Measurements from ENCODE around the gene ZNRF3. TPM values are rescaled to one million over a fixed set of nuclear protein-coding genes. Genes with fewer than 3 reads are reported as not detected.

ZNRF3 gene
- total RNA-seq, 2 donors from 2014 or later: 7.8 to 8.6 TPM

- whole genome bisulfite sequencing, 2 donors: 87 to 97% methylated on average over 6 to 7 of the region's 7 CpGs
- H3K27me3 ChIP-seq: no peaks in the 10 kb centered on the region
- no peaks in the 10 kb centered on the region for H3K9me3 ChIP-seq
- H3K36me3 ChIP-seq (replicated peaks in 1 of 2; ENCODE audit: insufficient read depth in 1 of 2, low read depth in 2 of 2): no peaks in the 10 kb centered on the region
- intact Hi-C loops (cut with DNase I): no loop called here
- TF ChIP-seq CTCF (IDR thresholded peaks at IDR 0.05): no peak
- no peak for TF ChIP-seq POLR2A (IDR thresholded peaks at IDR 0.05)
- DNase-seq: no peak
- H3K4me3 ChIP-seq: no peak overlapping the region
- H3K27ac ChIP-seq: no peak overlapping the region
- ATAC-seq: no peak
- H3K4me1 ChIP-seq: peaks cover 7% of the 10 kb centered on the region
Measured at GRCh38 chr22:28983190-28983589, 99.8 kb downstream of the ZNRF3 start.

GRCh38 chr22:28983788-28984441 lies 100.5 kb downstream of the ZNRF3 start:
- no peak for DNase-seq
- Histone ChIP-seq H3K27me3 (no peaks in the 10 kb centered on the region), H3K27ac (no peak overlapping the region), H3K9me3 (no peaks in the 10 kb centered on the region), H3K4me3 (no peak overlapping the region), H3K36me3 (replicated peaks in 1 of 2; ENCODE audit: insufficient read depth in 1 of 2, low read depth in 2 of 2) (no peaks in the 10 kb centered on the region), H3K4me1 (peaks cover 5% of the 10 kb centered on the region)
- intact Hi-C loops (cut with DNase I): no loop called here
- no peak for ATAC-seq
- TF ChIP-seq POLR2A (IDR thresholded peaks at IDR 0.05) (no peak), CTCF (IDR thresholded peaks at IDR 0.05) (no peak)
- WGBS, 2 donors: 79 to 82% methylated on average over 4 of the region's 4 CpGs

DNA sequence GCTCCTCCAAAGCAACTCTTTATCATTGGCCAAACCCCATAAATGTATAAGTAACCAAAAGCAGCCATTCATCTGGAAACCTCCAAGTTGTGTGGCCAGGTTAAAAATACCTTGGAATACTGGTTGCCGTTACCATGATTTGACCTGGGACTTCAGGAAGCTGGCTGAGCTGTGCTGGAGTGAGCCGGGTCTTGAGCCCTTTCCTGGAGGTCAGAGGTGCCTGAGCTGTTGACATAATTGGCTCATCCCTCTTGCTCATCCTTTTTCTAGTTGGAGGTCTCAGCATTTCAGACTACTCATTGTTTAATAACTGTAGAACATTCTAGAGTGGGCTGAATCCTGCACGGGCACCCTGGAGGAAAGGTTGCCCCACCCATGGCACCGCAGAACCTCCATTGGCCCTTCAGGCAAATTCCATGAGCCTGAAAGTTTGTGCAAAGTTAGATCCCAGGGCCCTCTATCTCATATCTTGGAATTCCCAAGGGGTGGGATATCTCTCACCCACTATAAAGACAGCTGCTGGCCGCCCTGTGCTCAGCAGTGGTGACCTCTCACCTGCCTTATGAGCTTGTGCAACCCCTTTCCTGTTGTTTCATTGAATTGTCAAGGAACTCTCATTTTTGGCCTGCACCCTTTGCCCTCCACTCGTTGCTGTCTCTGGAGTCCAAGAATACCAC lies 101.2 kb downstream of the ZNRF3 start:
- Histone ChIP-seq H3K36me3 (replicated peaks in 1 of 2; ENCODE audit: insufficient read depth in 1 of 2, low read depth in 2 of 2) (no peaks in the 10 kb centered on the region), H3K4me1 (peaks cover under 1% of the 10 kb centered on the region), H3K27me3 (no peaks in the 10 kb centered on the region), H3K9me3 (no peaks in the 10 kb centered on the region), H3K4me3 (no peak overlapping the region), H3K27ac (no peak overlapping the region)
- ATAC-seq (no peak), DNase-seq (no peak)
- intact Hi-C loops (cut with DNase I): no loop called here
- TF ChIP-seq CTCF (IDR thresholded peaks at IDR 0.05) (no peak), POLR2A (IDR thresholded peaks at IDR 0.05) (no peak)
- 83 to 94% methylated on average over 6 of the region's 6 CpGs for WGBS, 2 donors

DNA sequence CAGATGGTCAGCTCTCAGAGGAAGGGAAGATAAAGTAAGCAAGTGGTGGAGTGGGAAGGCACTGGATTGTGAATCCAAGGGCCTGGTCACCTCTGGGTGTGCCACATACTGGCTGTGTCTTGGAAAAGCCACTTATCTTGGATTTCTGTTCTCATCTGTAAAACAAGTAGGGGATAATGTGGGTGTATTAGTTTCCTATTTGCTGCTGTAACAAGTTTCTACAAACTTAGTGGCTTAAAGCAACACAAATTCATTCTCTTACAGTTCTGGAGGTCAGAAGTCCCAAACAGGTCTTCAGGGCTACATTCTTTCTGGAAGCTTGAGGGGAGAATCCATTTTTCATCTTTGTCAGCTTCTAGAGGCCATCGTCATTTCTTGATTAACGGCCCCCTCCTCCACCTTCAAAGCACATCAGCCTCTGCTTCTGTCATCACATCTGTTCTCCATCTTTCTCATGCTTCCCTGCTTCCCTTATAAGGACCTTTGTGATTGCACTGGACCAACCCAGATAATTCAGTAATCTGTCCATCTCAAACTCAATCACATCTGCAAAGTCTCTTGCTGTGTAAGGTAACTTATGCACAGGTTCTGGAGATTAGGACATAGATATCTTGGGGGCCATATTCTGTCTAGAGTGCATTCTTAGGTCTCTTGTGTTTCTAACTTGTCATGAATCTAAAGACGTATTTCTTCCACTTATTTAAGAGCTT lies 102.4 kb downstream of the ZNRF3 start:
- Histone ChIP-seq H3K27me3 (no peaks in the 10 kb centered on the region), H3K36me3 (replicated peaks in 1 of 2; ENCODE audit: insufficient read depth in 1 of 2, low read depth in 2 of 2) (no peaks in the 10 kb centered on the region), H3K4me1 (no peaks in the 10 kb centered on the region), H3K27ac (no peak overlapping the region), H3K4me3 (no peak overlapping the region), H3K9me3 (no peaks in the 10 kb centered on the region)
- 68 to 75% methylated on average over 3 of the region's 3 CpGs for WGBS, 2 donors
- ATAC-seq (no peak), DNase-seq (no peak)
- no peak for TF ChIP-seq CTCF (IDR thresholded peaks at IDR 0.05)
- no peak for TF ChIP-seq POLR2A (IDR thresholded peaks at IDR 0.05)
- intact Hi-C loops (cut with DNase I): no loop called here

All from body of pancreas (tissue), 4 donors.